Measurements from ENCODE around the gene DNAJC17.

DNA sequence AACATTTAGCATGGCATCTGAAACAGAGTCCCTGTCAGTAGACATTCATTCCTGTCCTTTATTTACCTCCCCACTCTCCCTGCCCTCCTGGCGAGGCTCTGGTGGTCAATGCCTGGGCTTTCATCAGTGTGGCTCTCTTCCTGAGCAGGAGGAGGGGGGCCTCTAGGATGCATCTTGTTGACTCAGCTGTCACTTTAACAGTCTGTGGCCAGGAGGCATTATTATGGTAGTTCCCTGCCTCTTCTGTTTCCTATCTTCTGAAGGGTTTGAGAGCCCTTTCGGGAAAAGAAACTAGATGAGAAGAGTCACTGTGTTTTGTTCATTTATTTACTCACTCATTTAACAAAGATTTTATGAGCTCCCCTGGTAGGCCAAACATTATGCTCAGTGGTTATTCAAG, 23.6 kb upstream of the DNAJC17 start:
- TF ChIP-seq, protein P1, sequence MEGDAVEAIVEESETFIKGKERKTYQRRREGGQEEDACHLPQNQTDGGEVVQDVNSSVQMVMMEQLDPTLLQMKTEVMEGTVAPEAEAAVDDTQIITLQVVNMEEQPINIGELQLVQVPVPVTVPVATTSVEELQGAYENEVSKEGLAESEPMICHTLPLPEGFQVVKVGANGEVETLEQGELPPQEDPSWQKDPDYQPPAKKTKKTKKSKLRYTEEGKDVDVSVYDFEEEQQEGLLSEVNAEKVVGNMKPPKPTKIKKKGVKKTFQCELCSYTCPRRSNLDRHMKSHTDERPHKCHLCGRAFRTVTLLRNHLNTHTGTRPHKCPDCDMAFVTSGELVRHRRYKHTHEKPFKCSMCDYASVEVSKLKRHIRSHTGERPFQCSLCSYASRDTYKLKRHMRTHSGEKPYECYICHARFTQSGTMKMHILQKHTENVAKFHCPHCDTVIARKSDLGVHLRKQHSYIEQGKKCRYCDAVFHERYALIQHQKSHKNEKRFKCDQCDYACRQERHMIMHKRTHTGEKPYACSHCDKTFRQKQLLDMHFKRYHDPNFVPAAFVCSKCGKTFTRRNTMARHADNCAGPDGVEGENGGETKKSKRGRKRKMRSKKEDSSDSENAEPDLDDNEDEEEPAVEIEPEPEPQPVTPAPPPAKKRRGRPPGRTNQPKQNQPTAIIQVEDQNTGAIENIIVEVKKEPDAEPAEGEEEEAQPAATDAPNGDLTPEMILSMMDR (IDR thresholded peaks at IDR 0.05): no peak
- TF ChIP-seq POLR2A (IDR thresholded peaks at IDR 0.05) (no peak), POLR2AphosphoS5 (IDR thresholded peaks at IDR 0.05) (no peak)
